OCI-LY3 (cell line): Measurements from ENCODE around the gene UBQLN3.

Source experiments
- CTCF ChIP-seq: fragments of 200-600, 300-600 bp; sonication (generic); IDR thresholded peaks from 2 replicates; pipeline ENCODE4 v1.5.1; 2014; ENCODE audit warnings: antibody characterized with exemption, low read length, low read depth
- EZH2phosphoT487 ChIP-seq: fragments of 200-600 bp; shearing (Covaris generic); IDR thresholded peaks from 2 replicates; pipeline ENCODE4 v1.6.1; 2018; ENCODE audit warnings: antibody characterized with exemption, mixed run types, low read depth

- TF ChIP-seq CTCF (no peak), EZH2phosphoT487 (no peak)
Observed at GRCh38 chr11:5546457-5546856, 36.7 kb upstream of the UBQLN3 start.
